ENCODE data around the gene PHF23.

DNA sequence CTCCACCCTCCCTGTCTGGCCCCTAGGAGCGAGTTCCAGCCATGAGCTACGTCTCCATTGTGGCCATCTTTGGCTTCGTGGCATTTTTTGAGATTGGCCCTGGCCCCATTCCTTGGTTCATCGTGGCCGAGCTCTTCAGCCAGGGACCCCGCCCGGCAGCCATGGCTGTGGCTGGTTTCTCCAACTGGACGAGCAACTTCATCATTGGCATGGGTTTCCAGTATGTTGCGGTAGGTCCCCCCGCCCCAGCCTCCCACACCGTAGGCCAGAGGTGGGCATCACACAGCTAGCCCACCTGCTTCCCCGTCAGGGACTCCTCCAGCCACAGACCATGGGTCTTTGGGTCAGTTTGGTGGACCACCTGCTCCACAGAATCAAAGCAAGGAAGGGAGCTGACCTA is 46.4 kb upstream of the PHF23 start:
- no peak for TF ChIP-seq POLR2A (IDR thresholded peaks at IDR 0.05)
- TF ChIP-seq, protein P1, sequence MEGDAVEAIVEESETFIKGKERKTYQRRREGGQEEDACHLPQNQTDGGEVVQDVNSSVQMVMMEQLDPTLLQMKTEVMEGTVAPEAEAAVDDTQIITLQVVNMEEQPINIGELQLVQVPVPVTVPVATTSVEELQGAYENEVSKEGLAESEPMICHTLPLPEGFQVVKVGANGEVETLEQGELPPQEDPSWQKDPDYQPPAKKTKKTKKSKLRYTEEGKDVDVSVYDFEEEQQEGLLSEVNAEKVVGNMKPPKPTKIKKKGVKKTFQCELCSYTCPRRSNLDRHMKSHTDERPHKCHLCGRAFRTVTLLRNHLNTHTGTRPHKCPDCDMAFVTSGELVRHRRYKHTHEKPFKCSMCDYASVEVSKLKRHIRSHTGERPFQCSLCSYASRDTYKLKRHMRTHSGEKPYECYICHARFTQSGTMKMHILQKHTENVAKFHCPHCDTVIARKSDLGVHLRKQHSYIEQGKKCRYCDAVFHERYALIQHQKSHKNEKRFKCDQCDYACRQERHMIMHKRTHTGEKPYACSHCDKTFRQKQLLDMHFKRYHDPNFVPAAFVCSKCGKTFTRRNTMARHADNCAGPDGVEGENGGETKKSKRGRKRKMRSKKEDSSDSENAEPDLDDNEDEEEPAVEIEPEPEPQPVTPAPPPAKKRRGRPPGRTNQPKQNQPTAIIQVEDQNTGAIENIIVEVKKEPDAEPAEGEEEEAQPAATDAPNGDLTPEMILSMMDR (IDR thresholded peaks at IDR 0.05) = no peak
